ENCODE results near the gene TRMT44.

- TF ChIP-seq POLR2AphosphoS5 (IDR thresholded peaks at IDR 0.05), result no peak
- TF ChIP-seq CTCF (IDR thresholded peaks at IDR 0.05), result no peak
Observed at GRCh38 chr4:8475751-8476575, 35.4 kb downstream of the TRMT44 start.

All from stomach (tissue), 4 donors.